Gastrocnemius medialis (tissue), 4 donors: ENCODE data around the gene SERPINB1. TPM values are rescaled to one million over a fixed set of nuclear protein-coding genes. Genes with fewer than 3 reads are reported as not detected.
A peak's percentile ranks its signal among the peaks of the same experiment; 100 is the strongest.

Experiments used
- ATAC-seq, 2 donors: fragments of 150-250 bp; one replicate each; pipeline ENCODE4 v1.9.1; 2016
- DNase-seq, 2 donors: peaks; one replicate each; pipeline ENCODE4 v3.0.0-alpha.2; 2019
- H3K27ac ChIP-seq, 4 donors: fragments of 200-600 bp; sonication (generic); 1 replicate in 1 of 4; 2 replicates in 3 of 4; pipeline ENCODE4 v1.5.1; 2016 to 2018; ENCODE audit warnings: mild to moderate bottlenecking in 2 of 4, moderate library complexity in 1 of 4
- H3K27me3 ChIP-seq, 3 donors: fragments of 200-600 bp; sonication (generic) in 2 of 3; 1 replicate in 1 of 3; 2 replicates in 2 of 3; pipeline versions ENCODE4 v1.5.1 to v1.6.0; 2016 to 2019; ENCODE audit warnings: mild to moderate bottlenecking in 1 of 3, moderate library complexity in 1 of 3
- H3K36me3 ChIP-seq, 2 donors: fragments of 200-600 bp; sonication (generic) in 1 of 2; one replicate each; pipeline ENCODE4 v1.5.1; 2017 to 2018
- H3K4me1 ChIP-seq, 2 donors: fragments of 200-600 bp; sonication (generic) in 1 of 2; one replicate each; pipeline ENCODE4 v1.5.1; 2016 to 2017; ENCODE audit warnings: mild to moderate bottlenecking in 2 of 2
- H3K4me3 ChIP-seq, 4 donors: fragments of 200-600 bp; sonication (generic) in 3 of 4; 1 replicate in 1 of 4; 2 replicates in 3 of 4; pipeline ENCODE4 v1.5.1; 2016 to 2019; ENCODE audit warnings: mild to moderate bottlenecking in 2 of 4
- H3K9me3 ChIP-seq, 3 donors: fragments of 200-600 bp; sonication (generic) in 2 of 3; 1 replicate in 1 of 3; 2 replicates in 2 of 3; pipeline ENCODE4 v1.5.1; 2016 to 2019
- CTCF ChIP-seq, 5 experiments: fragments of 450-650 bp in 3 of 5; fragments of 200-600 bp in 2 of 5; sonication (generic) in 2 of 5; IDR thresholded peaks in 4 of 5; conservative IDR thresholded peaks in 1 of 5; 1 replicate in 4 of 5; 2 replicates in 1 of 5; pipeline ENCODE4 v1.5.1; 2016 to 2019; ENCODE audit warnings: antibody characterized with exemption in 5 of 5, mild to moderate bottlenecking in 3 of 5, moderate library complexity in 3 of 5
- POLR2A ChIP-seq, 2 donors: fragments of 450-650 bp; IDR thresholded peaks; one replicate each; pipeline ENCODE4 v1.6.1; 2017; ENCODE audit warnings: antibody characterized with exemption in 2 of 2, mild to moderate bottlenecking in 2 of 2, moderate library complexity in 2 of 2
- in situ Hi-C, 4 donors: fragments of 200-750 bp; cut with MboI; loops; one replicate each; pipeline versions ENCODE4 v1.15.0 to v1.8.0; 2017; ENCODE audit warnings: low sequenced_read_pairs in 4 of 4
- intact Hi-C: fragments of 100-400 bp; cut with DNase I; formaldehyde crosslinking; loops from one replicate; pipeline ENCODE4 v1.15.1; 2023; ENCODE audit warnings: low total_unique reads
- total RNA-seq, 4 donors: library from RNA; depleted of rRNA; stranded (reverse); fragments of >200 nt; gene quantifications; one replicate each; pipeline versions ENCODE4 v1.1.0 to v1.2.3, GENCODE V29; 2016

SERPINB1 gene
- total RNA-seq, 4 donors from 2014 or later: 14.0 to 29.9 (median 24.9) TPM

DNA sequence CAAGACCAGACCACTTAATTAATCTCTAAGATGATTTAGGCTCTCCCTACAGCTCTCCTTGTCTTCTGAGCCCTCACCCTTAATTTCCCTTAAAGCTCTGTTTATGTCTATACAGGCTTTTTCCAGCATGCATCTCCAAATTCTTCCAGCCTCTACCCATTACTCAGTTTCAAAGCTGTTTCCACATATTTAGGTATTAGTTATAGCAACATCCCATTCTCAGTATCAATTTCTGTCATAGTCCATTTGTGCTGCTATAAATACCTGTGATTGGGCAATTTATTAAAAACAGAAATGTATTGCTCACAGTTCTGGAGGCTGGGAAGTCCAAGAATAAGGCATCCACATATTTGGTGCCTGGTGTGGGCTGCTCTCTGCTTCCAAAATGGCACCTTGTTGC is 2.3 kb upstream of the SERPINB1 start:
- in situ Hi-C loops: loop anchor here (10.0 to 25.0 kb wide), 4 partner anchors 49 to 221 kb away; partner anchors contain the start of gene RIPK1 (in 3 of the 4)
- no peaks in the 10 kb centered on the region for H3K27me3 ChIP-seq
- H3K4me1 ChIP-seq: peaks cover 37 to 41% of the 10 kb centered on the region in 2 donors
- no peak for TF ChIP-seq CTCF (IDR thresholded peaks at IDR 0.05 in 4 of 5, conservative IDR thresholded peaks at IDR 0.05 in 1 of 5)
- TF ChIP-seq POLR2A (IDR thresholded peaks at IDR 0.05): no peak
- no peaks in the 10 kb centered on the region for H3K36me3 ChIP-seq
- ATAC-seq (no peak), DNase-seq (no peak)
- intact Hi-C loops: loop anchor here (10.0 kb wide), 1 partner anchor 1071 kb away; no protein-coding TSS in a partner anchor
- H3K4me3 ChIP-seq: no peak overlapping the region
- no peak overlapping the region for H3K27ac ChIP-seq
- no peaks in the 10 kb centered on the region for H3K9me3 ChIP-seq

GRCh38 chr6:2843138-2843740 is 1.6 kb upstream of the SERPINB1 start:
- intact Hi-C loops (loop anchor here (10.0 kb wide), 1 partner anchor 1072 kb away; no protein-coding TSS in a partner anchor), in situ Hi-C loops (loop anchor here (10.0 to 25.0 kb wide), 4 partner anchors 48 to 222 kb away; partner anchors contain the start of gene RIPK1 (in 3 of the 4))
- H3K36me3 ChIP-seq: peaks cover 0 to 8% of the 10 kb centered on the region in 2 donors
- no peaks in the 10 kb centered on the region for H3K27me3 ChIP-seq
- H3K4me1 ChIP-seq: peaks cover 37 to 42% of the 10 kb centered on the region in 2 donors
- H3K27ac ChIP-seq: no peak overlapping the region
- H3K4me3 ChIP-seq: no peak overlapping the region
- ATAC-seq (no peak), DNase-seq (no peak)
- no peaks in the 10 kb centered on the region for H3K9me3 ChIP-seq
- no peak for TF ChIP-seq CTCF (IDR thresholded peaks at IDR 0.05 in 4 of 5, conservative IDR thresholded peaks at IDR 0.05 in 1 of 5)
- TF ChIP-seq POLR2A (IDR thresholded peaks at IDR 0.05): no peak

GRCh38 chr6:2842139-2842552 is 483 bp upstream of the SERPINB1 start:
- intact Hi-C loops (loop anchor here (10.0 kb wide), 1 partner anchor 1073 kb away; no protein-coding TSS in a partner anchor), in situ Hi-C loops (loop anchor here (10.0 to 25.0 kb wide), 4 partner anchors 47 to 223 kb away; partner anchors contain the start of gene RIPK1 (in 3 of the 4))
- Histone ChIP-seq H3K27me3 (no peaks in the 10 kb centered on the region), H3K4me3 (peak overlapping the region; percentile 63 to 76 (median 65)), H3K9me3 (no peaks in the 10 kb centered on the region), H3K4me1 (peaks cover 37 to 42% of the 10 kb centered on the region in 2 donors), H3K36me3 (peaks cover 0 to 19% of the 10 kb centered on the region in 2 donors), H3K27ac (peak overlapping the region; percentile 90 to 96 (median 96))
- no peak for TF ChIP-seq POLR2A (IDR thresholded peaks at IDR 0.05)
- no peak for TF ChIP-seq CTCF (IDR thresholded peaks at IDR 0.05 in 4 of 5, conservative IDR thresholded peaks at IDR 0.05 in 1 of 5)
- DNase-seq: no peak
- ATAC-seq: no peak

GRCh38 chr6:2840749-2841061 is 958 bp downstream of the SERPINB1 start:
- Histone ChIP-seq H3K4me1 (peaks cover 25 to 30% of the 10 kb centered on the region in 2 donors), H3K4me3 (peak overlapping the region; percentile 63 to 76 (median 65)), H3K27me3 (no peaks in the 10 kb centered on the region), H3K27ac (peak overlapping the region; percentile 90 to 96 (median 96)), H3K9me3 (no peaks in the 10 kb centered on the region), H3K36me3 (peaks cover 0 to 33% of the 10 kb centered on the region in 2 donors)
- intact Hi-C loops: loop anchor here (2.0 to 10.0 kb wide), 2 partner anchors 76 to 1074 kb away; partner anchors contain the start of gene WRNIP1
- in situ Hi-C loops: loop anchor here (10.0 to 25.0 kb wide), 4 partner anchors 46 to 224 kb away; partner anchors contain the start of gene RIPK1 (in 3 of the 4)
- TF ChIP-seq CTCF (IDR thresholded peaks at IDR 0.05 in 4 of 5, conservative IDR thresholded peaks at IDR 0.05 in 1 of 5) (no peak), POLR2A (IDR thresholded peaks at IDR 0.05) (no peak)
- ATAC-seq: no peak
- no peak for DNase-seq
